A549 (cell line): ENCODE results near the gene ACER1.

Experiments used
- BHLHE40 ChIP-seq: IDR thresholded peaks from 2 replicates; pipeline ENCODE4 v1.6.1; 2012; ENCODE audit warnings: low read depth, low read length, inconsistent platforms
- POLR2A ChIP-seq: IDR thresholded peaks from 2 replicates; pipeline ENCODE4 v1.6.1; 2012; ENCODE audit warnings: mild to moderate bottlenecking, low read length
- ZSCAN20 ChIP-seq: fragments of 250-450 bp; sonication (Bioruptor Pico); IDR thresholded peaks from 2 replicates; pipeline ENCODE4 v1.8.0; 2022; ENCODE audit warnings: mild to moderate bottlenecking, moderate library complexity
- TF ChIP-seq, protein P1 (sequence below): fragments of >200 bp; sonication (Bioruptor Twin); formaldehyde crosslinking; IDR thresholded peaks from 3 replicates; pipeline ENCODE4 v1.5.1; 2016

DNA sequence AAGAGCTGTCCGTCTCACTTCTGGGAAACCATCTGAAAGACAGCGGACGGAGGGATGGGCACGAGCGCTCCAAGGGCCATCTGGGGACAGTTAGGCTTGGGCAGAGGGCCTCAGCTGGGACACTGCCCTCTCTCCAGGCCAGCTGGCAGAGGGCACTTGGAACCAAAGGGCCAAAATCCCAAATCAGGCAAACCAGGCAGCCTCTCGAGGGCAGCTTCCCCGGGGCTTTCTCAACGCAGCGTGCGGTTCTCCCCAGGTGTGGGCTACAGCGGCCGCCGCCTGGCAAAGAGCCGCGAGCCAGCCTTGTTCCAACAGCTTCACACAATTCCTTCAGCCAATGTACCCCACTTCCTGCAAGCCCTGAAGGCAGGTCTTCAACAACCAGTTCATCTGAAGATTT lies 58.7 kb downstream of the ACER1 start:
- TF ChIP-seq, protein P1, sequence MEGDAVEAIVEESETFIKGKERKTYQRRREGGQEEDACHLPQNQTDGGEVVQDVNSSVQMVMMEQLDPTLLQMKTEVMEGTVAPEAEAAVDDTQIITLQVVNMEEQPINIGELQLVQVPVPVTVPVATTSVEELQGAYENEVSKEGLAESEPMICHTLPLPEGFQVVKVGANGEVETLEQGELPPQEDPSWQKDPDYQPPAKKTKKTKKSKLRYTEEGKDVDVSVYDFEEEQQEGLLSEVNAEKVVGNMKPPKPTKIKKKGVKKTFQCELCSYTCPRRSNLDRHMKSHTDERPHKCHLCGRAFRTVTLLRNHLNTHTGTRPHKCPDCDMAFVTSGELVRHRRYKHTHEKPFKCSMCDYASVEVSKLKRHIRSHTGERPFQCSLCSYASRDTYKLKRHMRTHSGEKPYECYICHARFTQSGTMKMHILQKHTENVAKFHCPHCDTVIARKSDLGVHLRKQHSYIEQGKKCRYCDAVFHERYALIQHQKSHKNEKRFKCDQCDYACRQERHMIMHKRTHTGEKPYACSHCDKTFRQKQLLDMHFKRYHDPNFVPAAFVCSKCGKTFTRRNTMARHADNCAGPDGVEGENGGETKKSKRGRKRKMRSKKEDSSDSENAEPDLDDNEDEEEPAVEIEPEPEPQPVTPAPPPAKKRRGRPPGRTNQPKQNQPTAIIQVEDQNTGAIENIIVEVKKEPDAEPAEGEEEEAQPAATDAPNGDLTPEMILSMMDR: no peak
- no peak for TF ChIP-seq BHLHE40
- TF ChIP-seq ZSCAN20 (CRISPR knock-in tag): no peak
- TF ChIP-seq POLR2A: no peak
